Measurements from ENCODE around the gene PLPPR3. TPM values are rescaled to one million over a fixed set of nuclear protein-coding genes. Genes with fewer than 3 reads are reported as not detected.
A peak's percentile ranks its signal among the peaks of the same experiment; 100 is the strongest.

The PLPPR3 gene
- polyA plus RNA-seq, 1 donor (not counting 4 experiments of a cell fraction or from before 2014, with no cell fraction given), result not detected

- TF ChIP-seq EZH2 (IDR thresholded peaks at IDR 0.05; ENCODE audit: low read length), result no peak
- no peak for TF ChIP-seq CTCF (optimal IDR thresholded peaks at IDR 0.05 in 1 of 3, IDR thresholded peaks at IDR 0.05 in 1 of 3, conservative IDR thresholded peaks at IDR 0.05 in 1 of 3; ENCODE audit: extremely low read depth in 1 of 3, insufficient read depth in 2 of 3, low read length in 3 of 3)
- Histone ChIP-seq H3K27ac (ENCODE audit: control insufficient read depth, insufficient read depth, low read length) (no peak overlapping the region), H3K27me3 (ENCODE audit: control insufficient read depth, extremely low read depth, insufficient read depth, low read length) (peaks cover 41% of the 10 kb centered on the region), H4K20me1 (ENCODE audit: control insufficient read depth, extremely low read depth, insufficient read depth, low read length) (no peaks in the 10 kb centered on the region), H3K36me3 (ENCODE audit: control insufficient read depth in 2 of 2, extremely low read depth in 1 of 2, insufficient read depth in 2 of 2, low read length in 2 of 2) (no peaks in the 10 kb centered on the region), H2AFZ (ENCODE audit: control insufficient read depth, low read length) (no peak overlapping the region), H3K4me2 (ENCODE audit: control insufficient read depth, extremely low read depth, insufficient read depth, low read depth, low read length) (no peak overlapping the region), H3K9ac (ENCODE audit: control insufficient read depth, extremely low read depth, insufficient read depth, low read length) (no peak overlapping the region), H3K9me3 (ENCODE audit: control insufficient read depth, low read depth, low read length) (no peaks in the 10 kb centered on the region), H3K4me1 (ENCODE audit: control insufficient read depth, extremely low read depth, insufficient read depth, low read length) (no peaks in the 10 kb centered on the region), H3K79me2 (ENCODE audit: control insufficient read depth, insufficient read depth, low read length) (no peaks in the 10 kb centered on the region), H3K4me3 (ENCODE audit: control insufficient read depth in 2 of 3, extremely low read depth in 1 of 3, insufficient read depth in 2 of 3, low read depth in 1 of 3, low read length in 3 of 3) (no peak overlapping the region), H3K9me1 (ENCODE audit: control insufficient read depth, extremely low read depth, insufficient read depth, low read length) (no peaks in the 10 kb centered on the region)
- dilution Hi-C loops (cut with MboI; ENCODE audit: extremely low pct_ligation_motif_present, low sequenced_read_pairs), result no loop called here
- FAIRE-seq (no peak), DNase-seq (ENCODE audit: low read depth, low spot score) (no peak)
These were observed 22.8 kb upstream of the PLPPR3 start for GRCh38 chr19:844546-844971.

GRCh38 chr19:843836-844545 is 22.2 kb upstream of the PLPPR3 start:
- Histone ChIP-seq H3K4me3 (ENCODE audit: control insufficient read depth in 2 of 3, extremely low read depth in 1 of 3, insufficient read depth in 2 of 3, low read depth in 1 of 3, low read length in 3 of 3) (no peak overlapping the region), H3K27me3 (ENCODE audit: control insufficient read depth, extremely low read depth, insufficient read depth, low read length) (peaks cover 43% of the 10 kb centered on the region), H3K9me3 (ENCODE audit: control insufficient read depth, low read depth, low read length) (no peaks in the 10 kb centered on the region), H2AFZ (ENCODE audit: control insufficient read depth, low read length) (no peak overlapping the region), H3K4me2 (ENCODE audit: control insufficient read depth, extremely low read depth, insufficient read depth, low read depth, low read length) (peak overlapping the region; percentile 37), H3K27ac (ENCODE audit: control insufficient read depth, insufficient read depth, low read length) (no peak overlapping the region), H3K4me1 (ENCODE audit: control insufficient read depth, extremely low read depth, insufficient read depth, low read length) (no peaks in the 10 kb centered on the region), H4K20me1 (ENCODE audit: control insufficient read depth, extremely low read depth, insufficient read depth, low read length) (no peaks in the 10 kb centered on the region), H3K9ac (ENCODE audit: control insufficient read depth, extremely low read depth, insufficient read depth, low read length) (no peak overlapping the region), H3K79me2 (ENCODE audit: control insufficient read depth, insufficient read depth, low read length) (no peaks in the 10 kb centered on the region), H3K9me1 (ENCODE audit: control insufficient read depth, extremely low read depth, insufficient read depth, low read length) (no peaks in the 10 kb centered on the region), H3K36me3 (ENCODE audit: control insufficient read depth in 2 of 2, extremely low read depth in 1 of 2, insufficient read depth in 2 of 2, low read length in 2 of 2) (no peaks in the 10 kb centered on the region)
- FAIRE-seq (no peak), DNase-seq (ENCODE audit: low read depth, low spot score) (no peak)
- dilution Hi-C loops (cut with MboI; ENCODE audit: extremely low pct_ligation_motif_present, low sequenced_read_pairs), result no loop called here
- TF ChIP-seq CTCF (optimal IDR thresholded peaks at IDR 0.05 in 1 of 3, IDR thresholded peaks at IDR 0.05 in 1 of 3, conservative IDR thresholded peaks at IDR 0.05 in 1 of 3; ENCODE audit: extremely low read depth in 1 of 3, insufficient read depth in 2 of 3, low read length in 3 of 3) (no peak), EZH2 (IDR thresholded peaks at IDR 0.05; ENCODE audit: low read length) (peak; percentile 41)

Measured in keratinocyte (primary cell).